ENCODE measurements around the gene NTN1.

The NTN1 gene

GRCh38 chr17:9236286-9237052 lies 215.2 kb downstream of the NTN1 start:
- no peak for DNase-seq

DNA sequence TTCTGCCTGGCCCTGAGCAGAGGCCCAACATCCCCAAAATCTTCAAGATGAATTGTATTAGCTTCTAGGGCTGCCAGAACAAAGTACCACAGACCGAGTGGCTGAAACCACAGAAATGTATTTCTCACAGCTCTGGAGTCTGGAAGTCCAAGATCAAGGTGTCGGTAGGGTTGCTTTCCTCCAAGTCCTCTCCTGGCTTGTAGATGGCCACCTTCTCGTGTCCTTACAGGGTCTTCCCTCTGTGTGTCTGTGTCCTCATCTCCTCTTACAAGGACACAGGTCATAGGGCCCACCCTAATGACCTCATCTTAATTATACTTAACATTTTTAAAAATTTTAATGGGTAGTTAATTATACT lies 215.7 kb downstream of the NTN1 start:
- no peak for DNase-seq

DNA sequence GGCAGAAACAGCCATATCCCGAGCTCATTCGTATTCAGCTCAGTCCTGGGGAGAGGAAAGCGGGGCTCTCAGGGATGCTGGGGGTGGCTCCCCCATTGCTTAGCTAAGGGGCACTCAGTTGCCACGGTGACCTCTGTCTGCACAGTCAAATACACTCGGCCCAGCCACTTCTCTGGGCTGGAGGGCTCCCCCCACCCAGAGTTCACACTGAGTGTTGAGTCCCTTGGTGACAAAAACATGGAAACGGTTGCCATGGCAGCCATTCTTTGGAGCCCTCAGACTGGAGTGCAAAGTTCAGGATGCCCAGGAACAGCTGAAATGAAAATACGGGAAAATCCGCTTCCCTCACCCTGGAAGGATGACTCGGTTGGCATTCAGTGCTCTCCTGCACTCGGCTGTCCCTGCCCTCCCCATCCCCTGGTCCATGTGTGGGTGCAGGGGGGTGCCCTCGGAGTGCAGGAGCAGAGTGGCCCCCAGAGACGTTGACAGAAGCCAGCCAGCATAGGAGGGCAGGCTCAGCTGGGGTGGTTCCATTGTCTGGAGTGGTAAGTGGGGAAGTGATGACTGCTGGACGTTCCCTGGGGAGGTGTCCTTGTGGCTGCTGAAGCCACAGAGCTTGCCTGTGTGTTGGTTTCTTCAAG lies 216.5 kb downstream of the NTN1 start:
- no peak for DNase-seq

GRCh38 chr17:9238340-9239245 lies 217.3 kb downstream of the NTN1 start:
- no peak for DNase-seq

DNA sequence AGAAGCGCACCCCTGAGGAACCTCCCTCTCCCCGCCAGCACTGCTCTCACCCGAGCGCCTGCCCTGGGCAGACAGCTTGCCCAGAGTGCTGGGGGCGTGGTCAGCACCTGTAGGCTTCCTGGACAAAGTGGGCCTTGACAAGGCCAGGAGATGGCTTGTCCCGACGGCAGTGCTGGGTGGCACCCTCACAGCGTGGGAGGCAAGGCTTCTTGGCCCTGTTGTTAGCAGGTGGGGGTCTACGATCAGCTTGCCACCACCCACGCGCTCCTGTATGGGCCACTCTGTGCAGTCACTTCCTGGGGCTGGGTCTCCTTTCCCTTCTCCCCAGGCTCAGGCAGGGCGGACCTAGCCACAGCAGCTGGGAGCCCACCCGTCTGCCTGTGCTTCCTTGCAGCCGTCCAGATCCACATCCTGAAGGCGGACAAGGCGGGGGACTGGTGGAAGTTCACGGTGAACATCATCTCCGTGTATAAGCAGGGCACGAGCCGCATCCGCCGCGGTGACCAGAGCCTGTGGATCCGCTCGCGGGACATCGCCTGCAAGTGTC lies 218.0 kb downstream of the NTN1 start:
- DNase-seq = no peak

DNA sequence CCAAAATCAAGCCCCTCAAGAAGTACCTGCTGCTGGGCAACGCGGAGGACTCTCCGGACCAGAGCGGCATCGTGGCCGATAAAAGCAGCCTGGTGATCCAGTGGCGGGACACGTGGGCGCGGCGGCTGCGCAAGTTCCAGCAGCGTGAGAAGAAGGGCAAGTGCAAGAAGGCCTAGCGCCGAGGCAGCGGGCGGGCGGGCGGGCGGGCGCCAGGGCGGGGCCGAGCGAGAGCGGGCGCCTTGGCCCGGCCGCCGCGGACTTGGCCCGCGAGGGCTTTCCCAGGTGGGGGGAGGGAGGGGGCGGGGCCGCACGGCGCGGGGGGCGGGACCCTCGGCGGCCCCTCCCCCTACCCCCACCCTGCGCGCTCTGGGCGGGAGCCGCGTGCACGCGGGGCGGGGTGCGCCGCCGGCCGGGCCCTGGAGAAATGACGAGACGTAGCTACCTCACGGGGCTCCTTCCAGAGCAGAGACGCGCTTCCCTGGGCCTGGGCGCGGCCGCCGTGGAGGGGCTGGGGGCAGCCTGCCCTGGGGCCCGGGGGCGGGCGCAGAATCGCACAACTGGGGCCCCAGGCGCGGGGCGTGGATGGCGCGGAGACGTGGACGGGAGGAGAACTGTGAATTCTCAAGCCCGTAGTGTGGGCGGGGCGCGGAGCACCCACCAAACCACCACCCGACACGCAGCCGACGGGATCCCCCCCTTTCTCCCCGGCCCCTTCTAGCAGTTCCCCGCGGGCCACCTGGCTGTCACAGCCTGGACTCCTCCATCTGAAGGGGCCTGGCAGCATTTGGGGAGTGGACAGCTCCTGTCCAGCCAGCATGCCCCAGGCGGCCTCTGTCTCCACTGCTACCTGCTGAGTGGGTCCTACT lies 218.7 kb downstream of the NTN1 start:
- DNase-seq = peak in 3 of 4 experiments; percentile 35 to 57 (median 49)

DNA sequence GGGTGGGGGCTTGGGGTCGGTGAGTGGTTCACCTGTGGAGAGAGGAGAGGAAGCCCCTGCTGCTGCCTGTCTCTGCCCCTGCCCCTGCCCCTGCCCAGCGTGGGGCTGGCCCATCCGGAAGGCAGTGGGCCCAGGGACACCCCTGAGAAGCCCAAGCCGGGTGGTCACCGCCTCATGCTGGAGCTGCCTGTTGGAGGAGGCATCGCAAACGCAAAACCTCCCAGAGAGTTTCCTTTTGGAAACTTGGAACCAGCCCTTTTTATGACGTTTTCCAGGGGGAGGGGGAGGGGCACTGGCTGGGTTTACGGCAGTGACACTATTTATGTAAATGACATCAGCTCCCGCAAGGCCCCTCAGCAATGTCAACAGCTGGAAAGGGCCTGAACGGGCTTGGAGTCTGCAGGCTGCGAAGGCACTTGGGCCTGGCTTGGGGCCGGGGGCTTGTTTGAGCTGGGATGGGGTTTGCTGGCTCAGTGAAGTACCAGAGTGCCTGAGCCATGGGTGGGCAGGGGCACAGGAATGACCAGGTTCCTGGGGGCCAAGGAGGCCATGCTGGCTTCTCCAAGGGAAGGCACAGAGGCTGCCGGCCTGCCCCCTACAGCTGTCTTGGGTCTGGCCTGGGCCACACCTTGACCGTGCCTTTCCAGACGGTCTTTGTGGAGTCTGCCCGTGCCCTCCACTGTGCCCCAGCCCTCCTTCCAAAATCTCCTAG lies 219.5 kb downstream of the NTN1 start:
- no peak for DNase-seq

GRCh38 chr17:9241371-9241712 lies 220.0 kb downstream of the NTN1 start:
- no peak for DNase-seq

DNA sequence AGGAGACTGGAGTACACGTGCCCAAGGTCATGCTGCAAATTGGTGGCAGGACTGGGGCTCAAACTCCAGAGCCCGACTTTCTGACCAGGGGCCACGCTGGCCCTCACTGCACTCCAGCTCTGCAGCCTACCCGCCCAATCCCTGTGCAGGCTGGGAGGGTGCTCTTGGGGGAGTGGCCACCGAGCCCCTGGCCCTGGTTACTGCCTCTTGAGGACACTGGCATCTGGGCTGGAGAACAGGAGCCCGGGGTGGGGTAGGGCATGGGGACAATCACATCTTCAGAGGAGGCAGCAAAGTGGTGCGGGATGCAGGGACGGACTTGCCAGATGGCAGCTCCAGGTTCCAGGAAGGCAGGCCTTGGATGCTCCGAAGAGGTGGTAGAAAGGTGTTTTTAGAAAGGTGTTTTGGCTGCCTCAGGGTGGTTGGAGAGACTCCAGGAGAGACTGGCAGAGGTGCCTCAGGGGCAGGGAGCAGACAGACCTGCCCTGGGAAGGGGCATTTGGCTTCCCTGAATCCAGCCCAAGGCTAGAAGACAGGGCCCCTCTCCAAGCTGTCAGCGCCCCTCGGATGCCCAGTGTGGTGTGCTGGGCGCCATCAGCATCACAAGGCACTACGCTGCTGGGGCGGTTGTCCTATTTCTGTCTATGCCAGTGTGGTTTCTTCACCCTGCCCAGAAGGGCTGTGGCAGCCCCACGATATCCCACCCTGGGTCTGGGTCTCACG lies 220.6 kb downstream of the NTN1 start:
- no peak for DNase-seq

GRCh38 chr17:9242497-9242881 lies 221.2 kb downstream of the NTN1 start:
- DNase-seq = no peak

DNA sequence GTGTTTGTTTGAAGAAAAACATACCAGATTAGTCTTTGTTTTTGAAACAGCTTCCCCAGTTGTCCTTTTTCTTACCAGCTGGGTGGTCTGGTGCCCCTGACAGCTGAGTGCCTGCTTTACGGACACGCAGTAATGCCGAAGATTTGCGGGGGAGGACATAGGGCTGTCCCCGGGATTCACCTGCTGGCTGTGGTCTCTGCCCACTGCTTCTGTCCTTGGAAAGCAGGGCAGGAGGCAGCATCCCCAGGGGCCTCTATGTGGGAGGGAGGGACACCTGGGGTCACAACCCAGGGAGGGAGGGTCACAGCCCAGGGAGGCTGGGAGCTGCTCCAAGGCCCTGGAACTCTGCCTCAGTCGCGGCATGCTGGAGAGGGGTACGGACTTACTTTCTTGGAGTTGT lies 221.7 kb downstream of the NTN1 start:
- DNase-seq = no peak

- no peak for DNase-seq
These were observed 223.0 kb downstream of the NTN1 start for GRCh38 chr17:9244066-9245052.

DNA sequence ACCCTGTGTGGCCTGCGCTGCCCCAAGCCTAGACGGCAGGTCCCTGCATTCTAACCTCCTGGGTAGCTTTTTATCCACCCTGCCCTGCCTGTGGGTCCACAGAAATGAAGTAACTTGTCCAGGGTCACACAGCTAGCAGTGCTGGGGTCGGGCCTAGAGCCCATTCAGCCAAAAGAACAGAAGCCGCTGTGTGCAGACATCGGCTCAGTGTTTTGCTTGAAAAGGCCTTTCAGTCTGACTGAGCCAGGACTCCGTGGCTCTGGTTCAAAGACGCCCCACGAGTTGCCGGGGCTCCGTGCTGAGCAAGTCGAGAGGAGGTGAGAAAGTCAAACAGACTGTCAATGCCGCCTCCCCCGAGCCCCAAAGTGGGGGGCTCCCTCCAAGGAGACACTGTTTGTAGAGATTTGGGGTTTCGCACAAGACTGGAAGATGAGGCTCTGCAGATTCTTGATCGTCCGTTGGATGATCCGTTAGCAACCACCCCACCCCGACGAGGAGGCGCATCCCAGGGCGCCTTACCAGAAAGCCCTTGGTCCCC lies 226.2 kb downstream of the NTN1 start:
- DNase-seq = no peak

DNA sequence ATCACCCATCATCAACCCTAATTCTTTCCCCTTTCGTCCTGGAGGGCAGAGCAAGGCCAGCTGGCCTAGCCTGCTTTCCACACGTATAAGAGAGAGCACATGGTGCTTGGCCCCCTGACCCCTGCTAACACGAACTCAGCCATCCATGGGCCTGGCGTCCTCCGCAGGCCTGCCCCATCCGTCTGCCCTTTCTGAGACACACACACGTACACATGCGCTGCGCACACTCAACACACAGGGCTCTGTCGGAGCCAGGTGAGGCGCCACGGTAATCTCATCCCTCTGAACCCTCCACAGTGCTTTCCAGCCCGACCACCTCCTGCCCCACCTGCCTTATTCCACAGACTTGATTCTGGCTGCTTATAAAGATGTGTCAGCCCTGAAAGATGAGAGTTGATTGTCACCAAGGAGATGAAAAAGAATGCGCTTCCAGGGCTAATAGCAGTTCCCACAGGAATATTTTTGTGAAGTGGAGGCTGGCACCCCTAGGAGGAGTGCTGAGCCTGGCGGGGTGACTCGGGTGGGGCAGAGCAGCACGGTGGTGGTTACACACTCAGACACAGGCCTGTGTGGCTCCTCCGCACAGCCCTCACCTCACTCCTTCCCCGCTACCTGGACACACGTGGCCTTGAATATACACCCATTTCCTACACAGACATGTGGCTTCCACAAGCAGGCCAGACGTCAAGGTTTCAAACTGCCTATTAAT lies 228.1 kb downstream of the NTN1 start:
- no peak for DNase-seq

GRCh38 chr17:9251273-9251672 lies 230.0 kb downstream of the NTN1 start:
- no peak for DNase-seq

- no peak for DNase-seq
These were observed 232.0 kb downstream of the NTN1 start for GRCh38 chr17:9253308-9253707.

GRCh38 chr17:9254841-9255240 lies 233.5 kb downstream of the NTN1 start:
- DNase-seq = no peak

GRCh38 chr17:9255833-9256232 lies 234.5 kb downstream of the NTN1 start:
- DNase-seq = no peak

DNA sequence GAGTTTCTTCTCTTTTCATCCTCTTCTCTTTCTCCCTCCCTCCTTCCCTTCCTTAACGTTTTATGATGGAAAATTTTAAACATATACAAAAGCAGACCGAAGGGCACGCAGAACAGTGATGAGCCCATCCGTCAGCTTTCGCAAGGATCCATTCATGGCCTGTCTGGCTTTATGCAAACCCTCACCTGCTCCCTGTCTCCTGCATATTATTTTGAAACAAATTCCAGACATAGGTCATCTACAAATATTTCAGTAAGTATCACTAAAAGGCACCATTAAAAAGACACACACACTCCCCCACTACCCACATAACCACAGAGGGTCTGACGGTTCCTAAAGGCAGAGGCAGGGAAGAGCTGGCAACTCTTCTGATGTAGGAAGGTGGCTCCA lies 235.0 kb downstream of the NTN1 start:
- no peak for DNase-seq

Measured in activated naive CD4-positive, alpha-beta T cell (primary cell).